K562 (cell line): Measurements from ENCODE around the gene LRRC8E. TPM values are rescaled to one million over a fixed set of nuclear protein-coding genes. Genes with fewer than 3 reads are reported as not detected.

Source experiments
- ATAC-seq: fragments of 200-7000 bp; cut with Tn5 transposase; 3 replicates; pipeline ENCODE4 v1.9.1; 2020; ENCODE audit warnings: moderate library complexity
- BruUV-seq: library from RNA; stranded (reverse); fragments of 400-500 nt; replicated peaks from 2 replicates; lab custom pipeline; 2021; lab: Mats Ljungman, UMichigan
- CTCF ChIA-PET: fragments of 300-600 bp; formaldehyde crosslinking; extraction: SDS; loops from one replicate; lab custom pipeline; 2021; ENCODE audit warnings: low intra/inter-chr PET ratio; lab: Yijun Ruan, JAX
- POLR2A ChIA-PET: fragments of 300-600, 350-650 bp; sonication (Branson Sonifier 250); formaldehyde crosslinking; extraction: SDS; loops from one replicate; lab custom pipeline; 2021; ENCODE audit warnings: antibody characterized with exemption, inconsistent platforms; lab: Yijun Ruan, JAX
- DNase-seq, 4 experiments: peaks; one replicate each; pipeline versions ENCODE4 v3.0.0 to v3.0.0-alpha.2; 2011 to 2018; ENCODE audit warnings: low spot score in 3 of 4, mixed read lengths in 3 of 4; ENCODE audit errors: extremely low read depth in 1 of 4
- FAIRE-seq: peaks from 2 replicates; lab custom pipeline; 2011; peaks lifted over from hg19 to GRCh38; lab: Jason Lieb, UNC
- H2AFZ ChIP-seq: 2 replicates; pipeline ENCODE4 v1.6.0; 2011; ENCODE audit warnings: low read depth, low read length, control low read depth, inconsistent platforms
- H3K27ac ChIP-seq: fragments of 200-600 bp; 3 replicates; pipeline ENCODE4 v1.8.0; 2011; ENCODE audit warnings: low read depth, mild to moderate bottlenecking, control low read depth, inconsistent platforms, low read length, moderate library complexity, mixed read lengths; ENCODE audit errors: extremely low read depth
- H3K27me3 ChIP-seq, 2 experiments: fragments of 300-600 bp in 1 of 2; 2 replicates in 1 of 2; 3 replicates in 1 of 2; pipeline versions ENCODE4 v1.6.0 to v1.8.0; 2011; ENCODE audit warnings: inconsistent platforms in 2 of 2, low read length in 2 of 2, mild to moderate bottlenecking in 1 of 2, mixed read lengths in 1 of 2, moderate library complexity in 1 of 2; ENCODE audit not compliant: control insufficient read depth in 2 of 2, insufficient read depth in 2 of 2
- H3K36me3 ChIP-seq: fragments of 300-600 bp; 3 replicates; pipeline ENCODE4 v1.8.0; 2011; ENCODE audit warnings: mild to moderate bottlenecking, low read length, inconsistent platforms; ENCODE audit not compliant: control insufficient read depth, insufficient read depth
- H3K4me1 ChIP-seq, 2 experiments: fragments of 200-600 bp in 1 of 2; replicated peaks in 1 of 2; 2 replicates in 1 of 2; 3 replicates in 1 of 2; pipeline versions ENCODE4 v1.5.1 to v1.8.0; 2011; ENCODE audit warnings: inconsistent platforms in 2 of 2, low read length in 2 of 2, mild to moderate bottlenecking in 1 of 2, mixed read lengths in 1 of 2, moderate library complexity in 1 of 2; ENCODE audit not compliant: control insufficient read depth in 2 of 2, insufficient read depth in 2 of 2
- H3K4me2 ChIP-seq: 2 replicates; pipeline ENCODE4 v1.6.1; 2011; ENCODE audit warnings: low read length, control low read depth, inconsistent platforms, mixed read lengths; ENCODE audit not compliant: insufficient read depth
- H3K4me3 ChIP-seq: fragments of 200-600 bp; sonication (generic), shearing (Covaris generic); 2 replicates; pipeline ENCODE4 v1.5.1; 2016; ENCODE audit warnings: control low read depth, inconsistent platforms
- H3K79me2 ChIP-seq: fragments of 200-600 bp; 3 replicates; pipeline ENCODE4 v1.8.0; 2011; ENCODE audit warnings: low read length, inconsistent platforms; ENCODE audit not compliant: control insufficient read depth, insufficient read depth
- H3K9ac ChIP-seq, 2 experiments: 2 replicates each; pipeline versions ENCODE4 v1.6.0 to v1.6.1; 2011; ENCODE audit warnings: low read depth in 2 of 2, low read length in 2 of 2, control low read depth in 1 of 2, inconsistent platforms in 1 of 2, mild to moderate bottlenecking in 1 of 2, mixed read lengths in 1 of 2; ENCODE audit not compliant: insufficient read depth in 1 of 2
- H3K9me1 ChIP-seq: one replicate; pipeline ENCODE4 v1.6.0; 2011; ENCODE audit warnings: inconsistent platforms, mild to moderate bottlenecking, low read length, moderate library complexity; ENCODE audit not compliant: control insufficient read depth, insufficient read depth
- H3K9me3 ChIP-seq: replicated peaks from 2 replicates; pipeline ENCODE4 v1.5.1; 2011; ENCODE audit warnings: low read depth, low read length, inconsistent platforms; ENCODE audit not compliant: control insufficient read depth, insufficient read depth
- H4K20me1 ChIP-seq: replicated peaks from 2 replicates; pipeline ENCODE4 v1.6.1; 2011; ENCODE audit warnings: low read length, inconsistent platforms, mixed read lengths; ENCODE audit not compliant: control insufficient read depth, insufficient read depth
- ARID4B ChIP-seq: sonication (generic); formaldehyde crosslinking; IDR thresholded peaks from 2 replicates; pipeline ENCODE4 v1.8.0; 2022; ENCODE audit warnings: mild to moderate bottlenecking, missing genetic modification reagents
- BRCA1 ChIP-seq, 2 experiments: fragments of 450-650 bp in 1 of 2; sonication (generic) in 1 of 2; formaldehyde crosslinking in 1 of 2; IDR thresholded peaks; 2 replicates each; pipeline versions ENCODE4 v1.5.0 to v1.6.1; 2017 to 2020; ENCODE audit warnings: mild to moderate bottlenecking in 1 of 2, missing genetic modification reagents in 1 of 2
- CEBPB ChIP-seq: fragments of 450-650 bp; IDR thresholded peaks from 2 replicates; pipeline ENCODE4 v1.6.1; 2016; ENCODE audit warnings: missing genetic modification characterization, missing compliant biosample characterization
- ILK ChIP-seq: fragments of 450-650 bp; IDR thresholded peaks from 2 replicates; pipeline ENCODE4 v1.6.1; 2016; ENCODE audit warnings: missing genetic modification characterization, low read depth, mild to moderate bottlenecking, missing compliant biosample characterization, moderate library complexity, borderline replicate concordance
- ZNF124 ChIP-seq: sonication (generic); formaldehyde crosslinking; IDR thresholded peaks from 2 replicates; pipeline ENCODE4 v1.8.1; 2022; ENCODE audit warnings: missing genetic modification reagents
- ZNF232 ChIP-seq: sonication (generic); formaldehyde crosslinking; IDR thresholded peaks from 2 replicates; pipeline ENCODE4 v1.8.0; 2022; ENCODE audit warnings: mild to moderate bottlenecking, missing genetic modification reagents
- ZNF589 ChIP-seq: fragments of 200-800 bp; sonication (Bioruptor generic); IDR thresholded peaks from 2 replicates; pipeline ENCODE4 v1.6.1; 2016; ENCODE audit warnings: low read depth, missing genetic modification characterization, missing compliant biosample characterization
- WGBS: fragments of 100-300 bp; shearing (Covaris generic); methylation state at CpG from one replicate; pipeline ENCODE4 v1.1.6; 2016; ENCODE audit warnings: low coverage, mixed read lengths; ENCODE audit not compliant: insufficient coverage; ENCODE audit errors: missing lambda C conversion rate; 5-methylcytosine and 5-hydroxymethylcytosine counted together
- in situ Hi-C: fragments of 300-500 bp; cut with MboI; formaldehyde crosslinking; loops from 4 replicates; pipeline ENCODE4 v1.15.0; 2018; ENCODE audit warnings: inconsistent platforms, mixed read lengths
- intact Hi-C: fragments of 100-400 bp; cut with micrococcal nuclease; formaldehyde crosslinking; loops from 2 replicates; pipeline ENCODE4 v1.14.2; 2022
- polyA plus RNA-seq, 8 experiments: library from polyadenylated mRNA; depleted of rRNA in 4 of 8; stranded (reverse) in 5 of 8; unstranded in 3 of 8; fragments of >200 nt; fragmentation: Nextera tagmentation in 2 of 8; fragmentation: Illumina TruSeq in 1 of 8; extraction: Ambion mirVana in 2 of 8; extraction: Trizol in 1 of 8; gene quantifications; 2 replicates each; pipeline versions ENCODE4 v1.2.1 to v1.2.3, GENCODE V29; 2011 to 2014; ENCODE audit warnings: inconsistent platforms in 1 of 8, missing spikeins in 1 of 8
- total RNA-seq, 7 experiments: library from RNA; depleted of rRNA in 6 of 7; stranded (reverse); fragments of >200 nt in 6 of 7; fragmentation: Illumina TruSeq in 2 of 7; extraction: Trizol in 2 of 7; gene quantifications; 2 replicates each; pipeline versions ENCODE4 v1.2.1 to v1.2.3, GENCODE V29; 2011 to 2021; ENCODE audit warnings: low replicate concordance in 1 of 7
- TF ChIP-seq, protein P1 (sequence below): fragments of 250-450 bp; sonication (Bioruptor Pico); IDR thresholded peaks from 2 replicates; pipeline ENCODE4 v1.8.0; 2021; ENCODE audit warnings: moderate library complexity, mild to moderate bottlenecking, inconsistent platforms

LRRC8E gene
- total and polyA plus RNA-seq, 9 of the 15 experiments (the other 6 are each of a cell fraction or from before 2014, with no cell fraction given), result 0.08 to 5.7 (median 3.5) TPM; not detected in 1

GRCh38 chr19:7895565-7895964, 7.3 kb downstream of the LRRC8E start (continued):
- TF ChIP-seq ZNF124 (CRISPR knock-in tag) (no peak), ARID4B (no peak), BRCA1 (IDR thresholded peaks at IDR 0.05) (no peak), BRCA1 (CRISPR knock-in tag; IDR thresholded peaks at IDR 0.05) (no peak), ILK (no peak), ZNF232 (no peak)
- TF ChIP-seq, protein P1, sequence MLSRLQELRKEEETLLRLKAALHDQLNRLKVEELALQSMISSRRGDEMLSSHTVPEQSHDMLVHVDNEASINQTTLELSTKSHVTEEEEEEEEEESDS (CRISPR knock-in tag), result no peak

- no peaks in the 10 kb centered on the region for H3K9me3 ChIP-seq
- no peak overlapping the region for H3K9ac ChIP-seq
- POLR2A ChIA-PET, result interaction anchor here (0.6 to 1.1 kb wide), 4 partner anchors 9 to 28 kb away, joined by 3 to 6 read pairs (median 4); partner anchors contain the start of genes LRRC8E and TGFBR3L
- BruUV-seq, result no TSS peak
- no peak overlapping the region for H3K4me2 ChIP-seq
- intact Hi-C loops (no loop called here), in situ Hi-C loops (no loop called here)
- FAIRE-seq (no peak), ATAC-seq (no peak)
- H3K36me3 ChIP-seq, result peaks cover 19% of the 10 kb centered on the region; the same call in 1 of the 3 replicates
- no peak overlapping the region for H3K4me3 ChIP-seq
- CTCF ChIA-PET, result no interaction called here
- no peaks in the 10 kb centered on the region for H4K20me1 ChIP-seq
- H3K4me1 ChIP-seq, result peaks cover 4 to 28% of the 10 kb centered on the region in 2 experiments; a peak in 4 of 5 replicates
- no peaks in the 10 kb centered on the region for H3K9me1 ChIP-seq
- H3K79me2 ChIP-seq, result peaks cover 3% of the 10 kb centered on the region; the same call in 2 of the 3 replicates
- no peaks in the 10 kb centered on the region for H3K27me3 ChIP-seq
- TF ChIP-seq CEBPB (tag), result 0 out of 2 replicates have a peak, but pooled peaks have one; percentile 17
- no peak for TF ChIP-seq ZNF589 (CRISPR knock-in tag)
- TF ChIP-seq, all 486 proteins: peak for 1
- DNase-seq, result no peak
- H2AFZ ChIP-seq, result no peak overlapping the region
- 69% methylated on average over 9 of the region's 11 CpGs for WGBS
- no peak overlapping the region for H3K27ac ChIP-seq
Measured at GRCh38 chr19:7897292-7897691, 9.0 kb downstream of the LRRC8E start.
